Measurements from ENCODE around the gene RAMP1. TPM values are rescaled to one million over a fixed set of nuclear protein-coding genes. Genes with fewer than 3 reads are reported as not detected.

Gene RAMP1
- total and polyA plus RNA-seq, 2 donors (not counting 1 experiment from before 2014, with no cell fraction given), result 3.3 to 16.0 TPM

- H3K27me3 ChIP-seq (ENCODE audit: control insufficient read depth, insufficient read depth, low read length), result peaks cover 13% of the 10 kb centered on the region
- H4K20me1 ChIP-seq (ENCODE audit: control insufficient read depth, extremely low read depth, insufficient read depth, low read length), result no peaks in the 10 kb centered on the region
- no peak overlapping the region for H2AFZ ChIP-seq (ENCODE audit: low read length)
- H3K9me3 ChIP-seq (ENCODE audit: control insufficient read depth, insufficient read depth, low read depth, low read length), result no peaks in the 10 kb centered on the region
- peak overlapping the region in 2 of 4 experiments; percentile 48 to 53 for H3K4me3 ChIP-seq (replicated peaks in 1 of 4; ENCODE audit: control extremely low read depth in 1 of 4, insufficient read depth in 1 of 4, low read depth in 3 of 4, low read length in 4 of 4)
- no peaks in the 10 kb centered on the region for H3K36me3 ChIP-seq (ENCODE audit: control insufficient read depth, insufficient read depth, low read length)
- peak in 1 of 2 donors; percentile 35 for DNase-seq (ENCODE audit: low read depth in 2 of 2)
- H3K4me2 ChIP-seq (ENCODE audit: extremely low read depth, insufficient read depth, low read length), result peak overlapping the region; percentile 40
- peaks cover 5% of the 10 kb centered on the region for H3K4me1 ChIP-seq (ENCODE audit: control insufficient read depth, extremely low read depth, insufficient read depth, low read length)
- no peaks in the 10 kb centered on the region for H3K79me2 ChIP-seq (ENCODE audit: control insufficient read depth, insufficient read depth, low read length)
- no peak for TF ChIP-seq EZH2 (IDR thresholded peaks at IDR 0.05; ENCODE audit: low read length, missing control alignments)
- TF ChIP-seq, protein P1, sequence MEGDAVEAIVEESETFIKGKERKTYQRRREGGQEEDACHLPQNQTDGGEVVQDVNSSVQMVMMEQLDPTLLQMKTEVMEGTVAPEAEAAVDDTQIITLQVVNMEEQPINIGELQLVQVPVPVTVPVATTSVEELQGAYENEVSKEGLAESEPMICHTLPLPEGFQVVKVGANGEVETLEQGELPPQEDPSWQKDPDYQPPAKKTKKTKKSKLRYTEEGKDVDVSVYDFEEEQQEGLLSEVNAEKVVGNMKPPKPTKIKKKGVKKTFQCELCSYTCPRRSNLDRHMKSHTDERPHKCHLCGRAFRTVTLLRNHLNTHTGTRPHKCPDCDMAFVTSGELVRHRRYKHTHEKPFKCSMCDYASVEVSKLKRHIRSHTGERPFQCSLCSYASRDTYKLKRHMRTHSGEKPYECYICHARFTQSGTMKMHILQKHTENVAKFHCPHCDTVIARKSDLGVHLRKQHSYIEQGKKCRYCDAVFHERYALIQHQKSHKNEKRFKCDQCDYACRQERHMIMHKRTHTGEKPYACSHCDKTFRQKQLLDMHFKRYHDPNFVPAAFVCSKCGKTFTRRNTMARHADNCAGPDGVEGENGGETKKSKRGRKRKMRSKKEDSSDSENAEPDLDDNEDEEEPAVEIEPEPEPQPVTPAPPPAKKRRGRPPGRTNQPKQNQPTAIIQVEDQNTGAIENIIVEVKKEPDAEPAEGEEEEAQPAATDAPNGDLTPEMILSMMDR (conservative IDR thresholded peaks at IDR 0.05 in 1 of 2, IDR thresholded peaks at IDR 0.05 in 1 of 2; ENCODE audit: low read depth in 1 of 2, low read length in 2 of 2), result no peak
- no peak overlapping the region for H3K9ac ChIP-seq (ENCODE audit: insufficient read depth, low read length)
- no peak overlapping the region for H3K27ac ChIP-seq (ENCODE audit: insufficient read depth, low read length)
Measured at GRCh38 chr2:237860273-237860935, 981 bp downstream of the RAMP1 start.

DNA sequence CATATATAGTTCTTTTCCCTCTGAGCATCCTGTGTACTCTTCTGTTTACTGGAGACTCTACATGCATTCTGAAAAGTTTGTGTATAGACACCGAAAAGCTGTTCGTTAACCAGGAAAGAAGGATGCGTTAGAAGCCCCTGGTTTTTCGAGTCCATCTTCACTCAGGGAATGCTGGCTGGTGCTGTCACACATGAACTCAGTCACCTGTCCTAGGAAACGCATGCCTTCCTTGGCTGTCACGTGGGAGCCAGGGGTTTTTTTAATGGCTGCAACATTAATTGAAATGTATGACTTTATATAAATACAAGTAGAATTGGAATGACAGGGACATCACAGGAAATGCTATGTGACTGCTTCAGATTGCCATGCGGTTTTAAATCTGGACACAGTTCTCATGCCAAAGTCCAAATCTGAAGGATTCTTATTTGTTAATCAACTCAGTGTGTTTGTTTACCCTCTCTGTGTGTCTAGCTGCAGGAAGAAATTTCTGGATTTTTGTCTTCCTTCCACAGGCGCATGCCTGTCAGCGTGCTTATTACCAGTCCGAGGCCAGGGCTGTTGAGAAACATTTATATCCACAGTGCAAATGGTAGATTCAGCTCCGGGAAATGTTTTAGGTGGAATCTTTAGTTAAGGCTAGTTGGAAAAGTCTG, 2.6 kb downstream of the RAMP1 start:
- Histone ChIP-seq H3K4me2 (ENCODE audit: extremely low read depth, insufficient read depth, low read length) (no peak overlapping the region), H3K4me3 (replicated peaks in 1 of 4; ENCODE audit: control extremely low read depth in 1 of 4, insufficient read depth in 1 of 4, low read depth in 3 of 4, low read length in 4 of 4) (no peak overlapping the region), H3K27ac (ENCODE audit: insufficient read depth, low read length) (no peak overlapping the region)

DNA sequence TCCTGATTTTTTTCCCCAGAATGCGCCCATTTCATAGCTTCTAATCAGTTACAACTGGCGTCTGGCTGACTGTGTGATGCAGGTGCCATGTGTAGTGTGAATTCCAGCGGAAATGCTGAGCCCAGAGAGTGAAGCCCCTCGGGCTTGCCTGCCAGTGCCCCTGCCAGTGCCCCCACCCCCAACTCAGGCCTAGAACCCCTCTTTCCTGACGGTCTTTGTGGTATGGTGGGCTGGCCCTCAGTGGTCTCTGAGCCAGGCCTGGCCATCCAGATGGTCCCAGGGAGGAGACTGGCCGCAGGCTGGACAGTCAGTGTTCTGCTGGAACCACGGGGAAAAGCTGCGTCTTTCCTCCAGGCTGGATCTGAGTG, 3.1 kb downstream of the RAMP1 start:
- Histone ChIP-seq H3K27me3 (ENCODE audit: control insufficient read depth, insufficient read depth, low read length) (peaks cover 6% of the 10 kb centered on the region), H3K4me2 (ENCODE audit: extremely low read depth, insufficient read depth, low read length) (no peak overlapping the region), H3K4me1 (ENCODE audit: control insufficient read depth, extremely low read depth, insufficient read depth, low read length) (peaks cover 11% of the 10 kb centered on the region), H3K79me2 (ENCODE audit: control insufficient read depth, insufficient read depth, low read length) (no peaks in the 10 kb centered on the region), H3K4me3 (replicated peaks in 1 of 4; ENCODE audit: control extremely low read depth in 1 of 4, insufficient read depth in 1 of 4, low read depth in 3 of 4, low read length in 4 of 4) (no peak overlapping the region), H3K9ac (ENCODE audit: insufficient read depth, low read length) (no peak overlapping the region), H3K27ac (ENCODE audit: insufficient read depth, low read length) (no peak overlapping the region), H2AFZ (ENCODE audit: low read length) (no peak overlapping the region), H4K20me1 (ENCODE audit: control insufficient read depth, extremely low read depth, insufficient read depth, low read length) (no peaks in the 10 kb centered on the region), H3K36me3 (ENCODE audit: control insufficient read depth, insufficient read depth, low read length) (no peaks in the 10 kb centered on the region), H3K9me3 (ENCODE audit: control insufficient read depth, insufficient read depth, low read depth, low read length) (no peaks in the 10 kb centered on the region)
- TF ChIP-seq, protein P1 (conservative IDR thresholded peaks at IDR 0.05 in 1 of 2, IDR thresholded peaks at IDR 0.05 in 1 of 2; ENCODE audit: low read depth in 1 of 2, low read length in 2 of 2), result no peak
- no peak for TF ChIP-seq EZH2 (IDR thresholded peaks at IDR 0.05; ENCODE audit: low read length, missing control alignments)
- no peak for DNase-seq (ENCODE audit: low read depth in 2 of 2)

More for the DNA sequence above, 2.6 kb downstream of the RAMP1 start:
- Histone ChIP-seq H2AFZ (ENCODE audit: low read length) (no peak overlapping the region), H3K9ac (ENCODE audit: insufficient read depth, low read length) (no peak overlapping the region), H3K4me1 (ENCODE audit: control insufficient read depth, extremely low read depth, insufficient read depth, low read length) (peaks cover 11% of the 10 kb centered on the region), H3K36me3 (ENCODE audit: control insufficient read depth, insufficient read depth, low read length) (no peaks in the 10 kb centered on the region), H3K9me3 (ENCODE audit: control insufficient read depth, insufficient read depth, low read depth, low read length) (no peaks in the 10 kb centered on the region), H4K20me1 (ENCODE audit: control insufficient read depth, extremely low read depth, insufficient read depth, low read length) (no peaks in the 10 kb centered on the region), H3K79me2 (ENCODE audit: control insufficient read depth, insufficient read depth, low read length) (no peaks in the 10 kb centered on the region), H3K27me3 (ENCODE audit: control insufficient read depth, insufficient read depth, low read length) (peaks cover 8% of the 10 kb centered on the region)
- TF ChIP-seq, protein P1 (conservative IDR thresholded peaks at IDR 0.05 in 1 of 2, IDR thresholded peaks at IDR 0.05 in 1 of 2; ENCODE audit: low read depth in 1 of 2, low read length in 2 of 2), result no peak
- no peak for TF ChIP-seq EZH2 (IDR thresholded peaks at IDR 0.05; ENCODE audit: low read length, missing control alignments)
- no peak for DNase-seq (ENCODE audit: low read depth in 2 of 2)

Data from fibroblast of lung (primary cell).